ENCODE data around the gene GATA2.

GATA2 gene

GRCh38 chr3:128487538-128487812 lies 5.5 kb downstream of the GATA2 start:
- no peak for DNase-seq

GRCh38 chr3:128486681-128487537 lies 6.1 kb downstream of the GATA2 start:
- no peak for DNase-seq

GRCh38 chr3:128486205-128486628 lies 6.8 kb downstream of the GATA2 start:
- no peak for DNase-seq

- no peak for DNase-seq
These were observed 7.5 kb downstream of the GATA2 start for GRCh38 chr3:128485282-128486204.

- no peak for DNase-seq
These were observed 8.4 kb downstream of the GATA2 start for GRCh38 chr3:128484404-128485281.

GRCh38 chr3:128483657-128484403 lies 9.2 kb downstream of the GATA2 start:
- no peak for DNase-seq

GRCh38 chr3:128482666-128483656 lies 10.0 kb downstream of the GATA2 start:
- no peak for DNase-seq

GRCh38 chr3:128482175-128482574 lies 10.8 kb downstream of the GATA2 start:
- DNase-seq, result no peak

GRCh38 chr3:128481438-128481942 lies 11.5 kb downstream of the GATA2 start:
- no peak for DNase-seq

- no peak for DNase-seq
These were observed 12.1 kb downstream of the GATA2 start for GRCh38 chr3:128480717-128481437.

GRCh38 chr3:128480278-128480677 lies 12.7 kb downstream of the GATA2 start:
- no peak for DNase-seq

- DNase-seq, result no peak
These were observed 13.4 kb downstream of the GATA2 start for GRCh38 chr3:128479558-128480086.

GRCh38 chr3:128478576-128479506 lies 14.2 kb downstream of the GATA2 start:
- DNase-seq, result no peak

- DNase-seq, result no peak
These were observed 16.3 kb downstream of the GATA2 start for GRCh38 chr3:128476659-128477058.

GRCh38 chr3:128475355-128475754 lies 17.6 kb downstream of the GATA2 start:
- DNase-seq, result no peak

GRCh38 chr3:128473737-128474136 lies 19.3 kb downstream of the GATA2 start:
- no peak for DNase-seq

- DNase-seq, result no peak
These were observed 19.9 kb downstream of the GATA2 start for GRCh38 chr3:128473180-128473519.

- DNase-seq, result no peak
These were observed 20.4 kb downstream of the GATA2 start for GRCh38 chr3:128472449-128473179.
